Measurements from ENCODE around the gene WHAMM. TPM values are rescaled to one million over a fixed set of nuclear protein-coding genes. Genes with fewer than 3 reads are reported as not detected.

The WHAMM gene
- total RNA-seq, 2 experiments from 2014 or later: 86.4 to 87.7 TPM

GRCh38 chr15:82799183-82799841 is 10.1 kb upstream of the WHAMM start:
- Mint-ChIP-seq H3K27ac (no peak overlapping the region), H3K4me1 (ENCODE audit: low read depth) (no peaks in the 10 kb centered on the region), H3K36me3 (ENCODE audit: low read depth) (no peaks in the 10 kb centered on the region), H3K27me3 (peaks cover 42% of the 10 kb centered on the region), H3K4me3 (no peak overlapping the region), H3K9me3 (no peaks in the 10 kb centered on the region)
- Histone ChIP-seq H3K36me3 (ENCODE audit: insufficient read depth, low read length) (no peaks in the 10 kb centered on the region), H3K4me1 (ENCODE audit: insufficient read depth, low read length) (no peaks in the 10 kb centered on the region), H3K4me3 (ENCODE audit: low read length) (no peak overlapping the region), H3K9me3 (ENCODE audit: control insufficient read depth in 1 of 2, insufficient read depth in 1 of 2, low read length in 2 of 2) (peaks cover 0 to 4% of the 10 kb centered on the region in 2 experiments), H3K27ac (ENCODE audit: low read depth in 1 of 2, low read length in 2 of 2) (no peak overlapping the region), H3K27me3 (ENCODE audit: control insufficient read depth in 1 of 2, insufficient read depth in 2 of 2, low read length in 2 of 2) (peaks cover 11 to 19% of the 10 kb centered on the region in 2 experiments)
- intact Hi-C loops (cut with DNase I, micrococcal nuclease): no loop called here
- ChIA-PET CTCF (interaction anchor here (0.5 kb wide), 1 partner anchor 26 kb away, joined by 3 read pairs; no protein-coding TSS in a partner anchor), POLR2A (interaction anchor here (2.1 kb wide), 1 partner anchor 10 kb away, joined by 5 read pairs; the partner anchor contains the start of gene WHAMM)
- TF ChIP-seq CTCF (IDR thresholded peaks at IDR 0.05): no peak
- no peak for DNase-seq
- no peak for ATAC-seq (ENCODE audit: poor library complexity)

GRCh38 chr15:82802497-82802896 is 6.9 kb upstream of the WHAMM start:
- no peaks in the 10 kb centered on the region for H3K9me3 ChIP-seq (ENCODE audit: control insufficient read depth in 1 of 2, insufficient read depth in 1 of 2, low read length in 2 of 2)
- TF ChIP-seq CTCF (IDR thresholded peaks at IDR 0.05): no peak
- Mint-ChIP-seq H3K27ac (no peak overlapping the region), H3K36me3 (ENCODE audit: low read depth) (no peaks in the 10 kb centered on the region), H3K27me3 (peaks cover 42% of the 10 kb centered on the region), H3K9me3 (no peaks in the 10 kb centered on the region), H3K4me3 (no peak overlapping the region), H3K4me1 (ENCODE audit: low read depth) (no peaks in the 10 kb centered on the region)
- peaks cover 11 to 19% of the 10 kb centered on the region in 2 experiments for H3K27me3 ChIP-seq (ENCODE audit: control insufficient read depth in 1 of 2, insufficient read depth in 2 of 2, low read length in 2 of 2)
- CTCF ChIA-PET: no interaction called here
- no peak overlapping the region for H3K27ac ChIP-seq (ENCODE audit: low read depth in 1 of 2, low read length in 2 of 2)
- ATAC-seq (ENCODE audit: poor library complexity) (no peak), DNase-seq (no peak)
- intact Hi-C loops (cut with DNase I, micrococcal nuclease): no loop called here
- H3K4me1 ChIP-seq (ENCODE audit: insufficient read depth, low read length): no peaks in the 10 kb centered on the region
- POLR2A ChIA-PET: interaction anchor here (1.5 kb wide), 1 partner anchor 8 kb away, joined by 4 read pairs; no protein-coding TSS in a partner anchor
- no peak overlapping the region for H3K4me3 ChIP-seq (ENCODE audit: low read length)
- H3K36me3 ChIP-seq (ENCODE audit: insufficient read depth, low read length): no peaks in the 10 kb centered on the region

- Histone ChIP-seq H3K36me3 (ENCODE audit: insufficient read depth, low read length) (no peaks in the 10 kb centered on the region), H3K27ac (ENCODE audit: low read depth in 1 of 2, low read length in 2 of 2) (no peak overlapping the region), H3K9me3 (ENCODE audit: control insufficient read depth in 1 of 2, insufficient read depth in 1 of 2, low read length in 2 of 2) (no peaks in the 10 kb centered on the region), H3K27me3 (ENCODE audit: control insufficient read depth in 1 of 2, insufficient read depth in 2 of 2, low read length in 2 of 2) (peaks cover 10 to 14% of the 10 kb centered on the region in 2 experiments), H3K4me1 (ENCODE audit: insufficient read depth, low read length) (peaks cover 5% of the 10 kb centered on the region), H3K4me3 (ENCODE audit: low read length) (no peak overlapping the region)
- H3K4me3 Mint-ChIP-seq: no peak overlapping the region
- POLR2A ChIA-PET: no interaction called here
- DNase-seq: no peak
- no peak for TF ChIP-seq CTCF (IDR thresholded peaks at IDR 0.05)
- H3K27me3 Mint-ChIP-seq: peaks cover 41% of the 10 kb centered on the region
- intact Hi-C loops (cut with DNase I, micrococcal nuclease): no loop called here
- CTCF ChIA-PET: interaction anchor here (1.3 to 1.6 kb wide), 2 partner anchors 9 to 273 kb away, joined by 3 read pairs; no protein-coding TSS in a partner anchor
- H3K9me3 Mint-ChIP-seq: no peaks in the 10 kb centered on the region
- no peak overlapping the region for H3K27ac Mint-ChIP-seq
- no peaks in the 10 kb centered on the region for H3K36me3 Mint-ChIP-seq (ENCODE audit: low read depth)
- peaks cover 4% of the 10 kb centered on the region for H3K4me1 Mint-ChIP-seq (ENCODE audit: low read depth)
- ATAC-seq (ENCODE audit: poor library complexity): no peak
These were observed 5.4 kb upstream of the WHAMM start for GRCh38 chr15:82803793-82804574.

Data from CD4-positive, alpha-beta T cell (primary cell).